Activated effector memory CD4-positive, alpha-beta T cell treated with Interleukin-2 at 50 U/mL for 16 hours (primary cell): ENCODE results near the gene ERO1B.

Experiments
- DNase-seq: peaks from one replicate; pipeline ENCODE4 v3.0.0-alpha.2; 2020

ERO1B gene

GRCh38 chr1:236176337-236177336 is 105.1 kb downstream of the ERO1B start:
- DNase-seq, result no peak

- no peak for DNase-seq
Measured at GRCh38 chr1:236175642-236176336, 106.0 kb downstream of the ERO1B start.

DNA sequence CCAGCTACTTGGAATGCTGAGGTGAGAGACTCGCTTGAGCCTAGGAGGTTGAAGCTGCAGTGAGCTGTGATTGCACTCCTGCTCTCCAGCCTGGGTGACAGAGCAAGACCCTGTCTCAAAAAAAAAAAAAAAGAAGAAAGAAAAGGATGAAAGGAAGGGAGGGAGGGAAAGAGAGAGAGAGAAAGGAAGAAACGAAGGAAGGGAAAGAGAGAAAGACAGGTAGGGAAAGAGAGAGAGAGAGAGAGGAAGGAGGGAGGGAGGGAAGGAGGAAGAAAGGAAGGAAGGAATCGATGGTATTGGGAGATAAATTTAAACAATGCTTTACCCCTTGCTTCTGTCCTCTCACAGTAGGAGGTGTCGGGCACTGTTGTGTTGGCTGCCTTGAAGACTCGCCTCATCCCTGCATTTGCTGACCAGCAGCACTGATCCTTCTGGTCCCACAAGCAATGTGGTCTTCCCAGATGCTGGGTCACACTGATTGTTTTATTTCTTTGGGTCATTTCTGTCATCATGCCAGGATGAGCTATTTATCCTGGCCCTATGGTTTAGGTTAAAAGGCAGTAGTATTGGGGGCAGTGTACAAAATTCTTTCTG is 108.5 kb downstream of the ERO1B start:
- DNase-seq, result no peak

DNA sequence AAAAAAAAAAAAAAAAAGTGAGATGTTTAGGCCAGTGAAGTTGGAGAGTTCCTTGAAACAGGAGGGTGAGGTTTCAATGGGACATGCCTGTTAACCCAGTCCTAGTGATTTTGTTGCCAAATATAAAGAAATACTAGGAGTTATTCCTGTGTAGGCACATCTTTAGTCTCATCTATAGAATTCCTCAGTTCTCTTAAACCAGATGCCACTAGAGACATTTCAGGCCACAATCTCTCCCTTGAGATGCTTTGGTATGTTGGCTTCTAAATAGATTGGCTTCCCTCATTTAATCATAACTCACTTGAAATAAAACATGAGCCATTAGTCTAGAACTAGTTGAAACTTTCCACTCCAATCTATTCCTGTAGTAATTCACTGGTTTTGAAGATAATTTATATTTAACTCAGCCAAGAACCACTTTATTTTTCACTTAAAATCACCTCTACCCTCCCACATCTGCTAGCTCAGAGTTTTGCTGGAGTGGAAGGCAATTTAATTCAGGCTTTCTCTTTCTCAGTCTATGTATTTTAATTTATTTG is 109.6 kb downstream of the ERO1B start:
- no peak for DNase-seq

DNA sequence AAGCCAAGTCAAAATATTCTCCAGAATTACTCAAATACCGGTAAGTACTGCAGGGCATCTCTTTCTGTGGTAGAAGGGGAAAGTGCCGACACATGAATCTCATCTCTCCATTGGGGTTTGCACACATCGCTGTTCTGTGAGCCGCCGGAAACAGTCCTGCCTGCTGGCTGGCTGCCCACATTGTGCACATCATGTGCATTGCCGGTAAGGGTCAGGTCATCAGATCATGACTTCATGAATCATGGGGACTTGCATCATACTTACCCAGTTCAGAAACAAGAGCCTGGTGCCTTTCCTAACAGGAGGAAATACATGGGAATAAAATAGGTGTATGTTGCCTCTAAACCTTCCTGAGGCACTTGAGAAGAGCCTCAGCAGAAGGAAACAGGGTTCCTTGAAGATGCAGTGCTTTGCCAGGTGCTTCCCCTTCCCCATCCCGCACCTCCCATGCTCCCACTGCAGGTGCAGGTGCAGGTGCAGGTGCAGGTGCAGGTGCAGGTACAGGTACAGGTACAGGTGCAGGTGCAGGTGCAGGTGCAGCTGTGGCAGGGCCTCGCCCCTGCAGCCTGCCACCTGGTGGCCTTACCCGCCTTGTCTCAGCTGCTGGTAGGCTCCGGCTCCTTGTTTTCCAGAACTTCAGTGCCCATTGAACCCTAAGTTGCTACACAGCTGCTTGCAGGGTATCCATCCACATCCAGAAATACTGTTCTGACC is 112.9 kb downstream of the ERO1B start:
- no peak for DNase-seq

DNA sequence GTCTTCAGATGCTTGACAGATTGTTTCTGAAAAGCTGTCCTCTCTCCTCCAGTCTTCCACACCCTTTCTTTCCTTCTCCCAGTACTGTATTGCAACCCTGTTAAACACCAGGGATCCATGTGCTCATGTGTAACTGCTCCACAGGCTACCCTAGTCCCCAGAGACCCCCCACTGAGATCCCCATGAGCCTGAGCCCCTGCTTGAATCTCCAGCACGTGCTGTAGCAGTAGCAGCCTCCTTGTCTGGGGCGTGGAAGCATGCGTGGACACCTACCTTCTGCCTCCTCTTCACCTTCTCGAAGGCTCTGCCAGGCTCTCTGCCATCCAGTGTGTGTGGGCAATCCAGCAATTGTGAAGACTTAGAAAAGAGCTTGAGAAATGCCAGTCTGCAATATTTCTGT is 114.2 kb downstream of the ERO1B start:
- DNase-seq, result no peak

GRCh38 chr1:236167154-236167553 is 114.6 kb downstream of the ERO1B start:
- no peak for DNase-seq

DNA sequence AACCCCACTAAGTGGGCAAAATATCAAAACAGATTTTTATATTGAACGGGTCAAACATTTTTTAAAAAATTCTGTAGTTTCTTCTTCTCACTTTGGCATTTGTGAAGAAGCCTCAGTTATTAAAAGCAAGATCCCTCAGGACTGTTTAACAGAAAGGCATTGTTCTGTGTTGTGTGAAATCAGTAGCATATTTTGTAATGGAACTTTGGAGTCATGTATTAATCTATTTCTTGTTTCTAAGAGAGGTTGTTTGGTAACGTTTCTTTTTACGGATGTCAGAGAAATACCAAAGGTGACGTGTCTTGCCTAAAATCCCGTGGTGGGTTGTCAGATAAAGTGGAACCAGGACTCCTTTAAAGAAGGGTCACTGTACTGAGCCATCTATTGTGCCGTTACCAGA is 115.7 kb downstream of the ERO1B start:
- DNase-seq, result no peak
